HG02885 (cell line): ENCODE results near the gene KCNIP4.

ENCODE experiments used
- ATAC-seq: cut with Tn5 transposase; IDR thresholded peaks from one replicate; pipeline ENCODE4 v1.9.1; 2021; ENCODE audit warnings: mild to moderate bottlenecking; ENCODE audit not compliant: unreplicated experiment, poor library complexity

The KCNIP4 gene

GRCh38 chr4:21901831-21902230, 46.7 kb downstream of the KCNIP4 start:
- ATAC-seq: no peak

- no peak for ATAC-seq
These were observed 47.3 kb downstream of the KCNIP4 start for GRCh38 chr4:21901281-21901680.

GRCh38 chr4:21900211-21900610, 48.4 kb downstream of the KCNIP4 start:
- ATAC-seq: no peak

GRCh38 chr4:21898101-21898500, 50.5 kb downstream of the KCNIP4 start:
- no peak for ATAC-seq

- ATAC-seq: no peak
These were observed 51.8 kb downstream of the KCNIP4 start for GRCh38 chr4:21896767-21897166.

GRCh38 chr4:21893136-21893535, 55.4 kb downstream of the KCNIP4 start:
- ATAC-seq: no peak

- no peak for ATAC-seq
These were observed 58.3 kb downstream of the KCNIP4 start for GRCh38 chr4:21890231-21890630.

GRCh38 chr4:21888195-21888976, 60.2 kb downstream of the KCNIP4 start:
- ATAC-seq: peak; percentile 38

GRCh38 chr4:21887481-21887880, 61.1 kb downstream of the KCNIP4 start:
- no peak for ATAC-seq

- ATAC-seq: no peak
These were observed 62.8 kb downstream of the KCNIP4 start for GRCh38 chr4:21885770-21886169.

GRCh38 chr4:21885241-21885640, 63.3 kb downstream of the KCNIP4 start:
- no peak for ATAC-seq

GRCh38 chr4:21884615-21885014, 64.0 kb downstream of the KCNIP4 start:
- ATAC-seq: no peak

- no peak for ATAC-seq
These were observed 66.3 kb downstream of the KCNIP4 start for GRCh38 chr4:21882051-21882839.

GRCh38 chr4:21879187-21879586, 69.4 kb downstream of the KCNIP4 start:
- no peak for ATAC-seq

- no peak for ATAC-seq
These were observed 71.9 kb downstream of the KCNIP4 start for GRCh38 chr4:21876711-21877110.

- no peak for ATAC-seq
These were observed 75.4 kb downstream of the KCNIP4 start for GRCh38 chr4:21873145-21873544.

- no peak for ATAC-seq
These were observed 76.5 kb downstream of the KCNIP4 start for GRCh38 chr4:21872101-21872500.

GRCh38 chr4:21869978-21870745, 78.4 kb downstream of the KCNIP4 start:
- ATAC-seq: no peak

- no peak for ATAC-seq
These were observed 83.9 kb downstream of the KCNIP4 start for GRCh38 chr4:21864686-21865085.

GRCh38 chr4:21862917-21863316, 85.7 kb downstream of the KCNIP4 start:
- no peak for ATAC-seq

- ATAC-seq: no peak
These were observed 89.6 kb downstream of the KCNIP4 start for GRCh38 chr4:21858971-21859370.
